Purkinje cell (primary cell): ENCODE measurements around the gene ANKRD7. TPM values are rescaled to one million over a fixed set of nuclear protein-coding genes. Genes with fewer than 3 reads are reported as not detected.

Source experiments
- polyA plus RNA-seq: library from polyadenylated mRNA; unstranded; fragments of >200 nt; fragmentation: Nextera tagmentation; gene quantifications from 2 replicates; pipeline ENCODE4 v1.2.1, GENCODE V29; 2014

Gene ANKRD7
- polyA plus RNA-seq = 5.8 TPM in 1 of 2 replicates, not detected in the other

GRCh38 chr7:118224521-118224920 lies at the start of gene ANKRD7:
Gene ANKRD7 (plus strand): TSS chr7:118224704. CDS start chr7:118224831, 127 bp downstream.

GRCh38 chr7:118183786-118184564 lies 40.5 kb upstream of the ANKRD7 start, which contains the start of gene LSM8:
Gene LSM8 (plus strand): TSS chr7:118184164. CDS start chr7:118184224, 60 bp downstream.

Other genes with a start within 250 kb of the ANKRD7 start
- gene LSM8, start 40.5 kb upstream of the ANKRD7 start, polyA plus RNA-seq = 53.6 and 79.1 TPM in 2 replicates